NCI-H748 treated with DMSO at 0.1 percent for 48 hours (cell line): ENCODE measurements around the gene DPYSL5.

Experiments used
- DNase-seq: peaks from one replicate; lab custom pipeline; 2025; lab: John Stamatoyannopoulos, UW

Gene DPYSL5

GRCh38 chr2:26993768-26994167, 145.8 kb downstream of the DPYSL5 start:
- no peak for DNase-seq

- DNase-seq: no peak
Measured at GRCh38 chr2:26994983-26995382, 147.1 kb downstream of the DPYSL5 start.

GRCh38 chr2:26997394-26997793, 149.5 kb downstream of the DPYSL5 start:
- no peak for DNase-seq

GRCh38 chr2:26998323-26998722, 150.4 kb downstream of the DPYSL5 start:
- DNase-seq: no peak
